Neural crest cell (in vitro differentiated cells): Measurements from ENCODE around the gene KPNA5. TPM values are rescaled to one million over a fixed set of nuclear protein-coding genes. Genes with fewer than 3 reads are reported as not detected.
A peak's percentile ranks its signal among the peaks of the same experiment; 100 is the strongest.
"Not testable (repeated sequence)": the region's sequence is repeated elsewhere in the genome, so short reads cannot be mapped to it uniquely, and the experiment has no call there.

Source experiments
- DNase-seq: peaks from one replicate; pipeline ENCODE4 v3.0.0; 2021; ENCODE audit warnings: low read depth, mixed read lengths, low spot score
- H3K27ac Mint-ChIP-seq: one replicate; pipeline ENCODE4 v1.8.0; 2021; ENCODE audit warnings: mild to moderate bottlenecking, mixed read lengths; ENCODE audit not compliant: unreplicated experiment
- H3K27me3 Mint-ChIP-seq: 2 replicates; pipeline ENCODE4 v1.8.0; 2021; ENCODE audit warnings: low read depth, mild to moderate bottlenecking, mixed read lengths
- H3K36me3 Mint-ChIP-seq: 2 replicates; pipeline ENCODE4 v1.8.0; 2021; ENCODE audit warnings: low read depth, mild to moderate bottlenecking, mixed read lengths
- H3K4me1 Mint-ChIP-seq: 2 replicates; pipeline ENCODE4 v1.8.0; 2021; ENCODE audit warnings: mixed read lengths
- H3K4me3 Mint-ChIP-seq: one replicate; pipeline ENCODE4 v1.8.0; 2021; ENCODE audit warnings: mild to moderate bottlenecking, mixed read lengths
- H3K9me3 Mint-ChIP-seq: 2 replicates; pipeline ENCODE4 v1.8.0; 2021; ENCODE audit warnings: mixed read lengths
- CTCF ChIP-seq: fragments of 200-600 bp; sonication (generic); conservative IDR thresholded peaks from 2 replicates; pipeline ENCODE4 v1.5.0; 2021; ENCODE audit warnings: antibody characterized with exemption, mild to moderate bottlenecking
- total RNA-seq: library from RNA; stranded (reverse); gene quantifications from 2 replicates; pipeline ENCODE4 v1.2.1, GENCODE V29; 2021

The KPNA5 gene
- total RNA-seq, 1 donor from 2014 or later, result 10.8 TPM

GRCh38 chr6:116685437-116685993 is 4.5 kb downstream of the KPNA5 start:
- no peak overlapping the region for H3K27ac Mint-ChIP-seq
- peaks cover 16% of the 10 kb centered on the region for H3K36me3 Mint-ChIP-seq
- DNase-seq, result no peak
- peak overlapping the region; percentile 13 for H3K4me3 Mint-ChIP-seq
- no peaks in the 10 kb centered on the region for H3K27me3 Mint-ChIP-seq
- H3K9me3 Mint-ChIP-seq, result no peaks in the 10 kb centered on the region
- no peak for TF ChIP-seq CTCF
- H3K4me1 Mint-ChIP-seq, result peaks cover 28% of the 10 kb centered on the region

GRCh38 chr6:116686475-116687101 is 5.6 kb downstream of the KPNA5 start:
- H3K4me3 Mint-ChIP-seq, result peak overlapping the region; percentile 18
- peaks cover 20% of the 10 kb centered on the region for H3K4me1 Mint-ChIP-seq
- not testable (repeated sequence) for H3K9me3 Mint-ChIP-seq, DNase-seq, H3K27me3 Mint-ChIP-seq, H3K27ac Mint-ChIP-seq
- peaks cover 16% of the 10 kb centered on the region for H3K36me3 Mint-ChIP-seq

- peaks cover 13% of the 10 kb centered on the region for H3K36me3 Mint-ChIP-seq
- H3K9me3 Mint-ChIP-seq, result no peaks in the 10 kb centered on the region
- no peak for DNase-seq
- H3K4me1 Mint-ChIP-seq, result peaks cover 4% of the 10 kb centered on the region
- no peak overlapping the region for H3K27ac Mint-ChIP-seq
- TF ChIP-seq CTCF, result no peak
- no peak overlapping the region for H3K4me3 Mint-ChIP-seq
- no peaks in the 10 kb centered on the region for H3K27me3 Mint-ChIP-seq
Measured at GRCh38 chr6:116691154-116691553, 10.1 kb downstream of the KPNA5 start.

- peaks cover 11% of the 10 kb centered on the region for H3K36me3 Mint-ChIP-seq
- not testable (repeated sequence) for H3K4me3 Mint-ChIP-seq, H3K27ac Mint-ChIP-seq, H3K4me1 Mint-ChIP-seq, DNase-seq, H3K27me3 Mint-ChIP-seq, H3K9me3 Mint-ChIP-seq
Measured at GRCh38 chr6:116692873-116693272, 11.9 kb downstream of the KPNA5 start.

- H3K4me3 Mint-ChIP-seq, H3K9me3 Mint-ChIP-seq, H3K4me1 Mint-ChIP-seq, H3K27ac Mint-ChIP-seq, DNase-seq, H3K27me3 Mint-ChIP-seq: not testable (repeated sequence)
- peaks cover 11% of the 10 kb centered on the region for H3K36me3 Mint-ChIP-seq
Measured at GRCh38 chr6:116693275-116693674, 12.3 kb downstream of the KPNA5 start.

- Mint-ChIP-seq H3K27ac (no peak overlapping the region), H3K9me3 (no peaks in the 10 kb centered on the region), H3K4me3 (no peak overlapping the region), H3K36me3 (peaks cover 14% of the 10 kb centered on the region), H3K4me1 (no peaks in the 10 kb centered on the region), H3K27me3 (no peaks in the 10 kb centered on the region)
- DNase-seq, result no peak
- TF ChIP-seq CTCF, result no peak
Measured at GRCh38 chr6:116695401-116695800, 14.4 kb downstream of the KPNA5 start.

- no peak overlapping the region for H3K4me3 Mint-ChIP-seq
- no peaks in the 10 kb centered on the region for H3K9me3 Mint-ChIP-seq
- TF ChIP-seq CTCF, result no peak
- no peaks in the 10 kb centered on the region for H3K27me3 Mint-ChIP-seq
- H3K27ac Mint-ChIP-seq, result no peak overlapping the region
- peaks cover 14% of the 10 kb centered on the region for H3K36me3 Mint-ChIP-seq
- no peak for DNase-seq
- no peaks in the 10 kb centered on the region for H3K4me1 Mint-ChIP-seq
Measured at GRCh38 chr6:116697480-116697879, 16.5 kb downstream of the KPNA5 start.

- not testable (repeated sequence) for H3K27ac Mint-ChIP-seq, H3K9me3 Mint-ChIP-seq, H3K27me3 Mint-ChIP-seq, H3K36me3 Mint-ChIP-seq, H3K4me1 Mint-ChIP-seq, H3K4me3 Mint-ChIP-seq, DNase-seq
Measured at GRCh38 chr6:116703888-116704287, 22.9 kb downstream of the KPNA5 start.
